GM19397 (cell line): ENCODE results near the gene BCR.
A peak's percentile ranks its signal among the peaks of the same experiment; 100 is the strongest.

ENCODE experiments used
- ATAC-seq: cut with Tn5 transposase; IDR thresholded peaks from one replicate; pipeline ENCODE4 v1.9.1; 2021; ENCODE audit warnings: mild to moderate bottlenecking, moderate library complexity; ENCODE audit not compliant: unreplicated experiment

BCR gene

DNA sequence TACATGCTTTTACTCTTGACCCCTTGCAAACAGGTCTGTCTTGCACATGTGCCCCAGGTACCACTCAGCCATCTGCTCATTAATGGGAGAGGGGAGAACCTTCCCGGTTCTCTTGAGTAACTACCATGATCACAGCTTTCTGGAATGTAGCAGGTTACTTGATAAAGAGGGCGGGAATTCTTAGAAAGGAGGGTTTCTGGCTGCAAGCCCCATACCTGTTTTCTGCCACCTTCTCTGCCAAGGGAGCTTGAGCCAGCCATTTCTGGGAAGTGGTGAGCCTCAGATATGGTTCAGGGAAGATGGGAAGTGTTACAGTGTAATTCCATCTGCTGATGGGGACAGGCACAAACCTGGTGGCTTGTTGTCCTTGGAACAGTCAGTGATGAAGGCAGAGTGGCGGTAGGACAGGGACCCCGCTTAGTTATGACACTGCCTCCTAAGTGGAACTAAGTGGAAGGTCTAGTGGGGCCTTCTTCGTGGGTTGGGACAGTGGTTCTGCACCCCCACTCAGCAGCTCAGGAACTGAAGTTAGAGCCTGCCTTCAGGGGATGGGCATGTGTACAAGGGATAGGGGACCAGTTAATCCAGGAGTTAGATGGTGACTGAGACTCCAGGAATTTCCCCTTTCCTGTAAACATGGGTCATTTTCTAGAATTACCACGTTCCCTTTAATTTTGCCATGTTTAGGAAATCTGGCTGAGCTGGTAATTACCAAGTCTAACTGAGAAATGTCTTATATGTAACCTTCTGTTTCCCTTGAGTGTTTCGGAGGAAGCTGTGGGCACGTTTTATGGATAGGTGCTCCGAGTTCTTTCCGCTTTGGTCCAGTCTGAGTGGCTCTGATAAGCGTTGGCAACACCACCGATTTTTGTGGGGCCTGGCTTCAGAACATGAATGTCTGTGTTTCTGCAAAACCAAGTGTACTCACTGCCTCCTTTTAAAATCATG, 35.3 kb downstream of the BCR start:
- no peak for ATAC-seq

DNA sequence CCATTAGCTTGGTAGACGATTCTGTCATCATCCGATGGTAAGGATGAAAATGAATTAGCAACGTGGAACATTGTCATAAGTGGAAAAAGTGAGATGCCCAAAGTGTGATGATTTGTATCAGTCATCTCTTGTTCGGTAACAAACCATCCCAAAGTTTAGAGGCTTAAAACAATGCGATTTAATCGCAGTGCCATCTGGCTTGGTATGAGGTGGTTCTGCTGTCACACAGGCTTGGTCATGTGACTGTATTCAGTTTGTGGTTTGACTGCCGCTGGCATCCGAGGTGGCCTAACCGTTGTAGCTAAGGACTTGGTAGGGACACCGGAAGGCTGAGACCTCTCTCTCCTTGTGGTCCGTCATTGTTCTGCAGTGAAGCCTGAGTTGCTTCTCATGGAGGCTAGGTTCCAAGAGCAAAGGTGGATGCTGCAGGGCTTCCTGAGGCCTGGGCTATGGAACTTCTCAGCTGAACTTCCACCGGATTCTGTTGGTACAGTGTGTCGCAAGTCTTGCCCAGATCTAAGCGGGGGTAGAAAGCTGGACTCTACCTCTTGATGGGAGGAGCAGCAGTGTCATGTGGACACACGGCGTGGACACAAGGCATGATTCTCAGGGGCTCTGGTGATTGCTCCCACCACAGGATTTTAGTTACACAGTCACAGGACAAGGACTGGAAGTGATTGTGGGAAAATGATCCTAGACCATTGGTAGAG, 36.3 kb downstream of the BCR start:
- ATAC-seq: no peak

DNA sequence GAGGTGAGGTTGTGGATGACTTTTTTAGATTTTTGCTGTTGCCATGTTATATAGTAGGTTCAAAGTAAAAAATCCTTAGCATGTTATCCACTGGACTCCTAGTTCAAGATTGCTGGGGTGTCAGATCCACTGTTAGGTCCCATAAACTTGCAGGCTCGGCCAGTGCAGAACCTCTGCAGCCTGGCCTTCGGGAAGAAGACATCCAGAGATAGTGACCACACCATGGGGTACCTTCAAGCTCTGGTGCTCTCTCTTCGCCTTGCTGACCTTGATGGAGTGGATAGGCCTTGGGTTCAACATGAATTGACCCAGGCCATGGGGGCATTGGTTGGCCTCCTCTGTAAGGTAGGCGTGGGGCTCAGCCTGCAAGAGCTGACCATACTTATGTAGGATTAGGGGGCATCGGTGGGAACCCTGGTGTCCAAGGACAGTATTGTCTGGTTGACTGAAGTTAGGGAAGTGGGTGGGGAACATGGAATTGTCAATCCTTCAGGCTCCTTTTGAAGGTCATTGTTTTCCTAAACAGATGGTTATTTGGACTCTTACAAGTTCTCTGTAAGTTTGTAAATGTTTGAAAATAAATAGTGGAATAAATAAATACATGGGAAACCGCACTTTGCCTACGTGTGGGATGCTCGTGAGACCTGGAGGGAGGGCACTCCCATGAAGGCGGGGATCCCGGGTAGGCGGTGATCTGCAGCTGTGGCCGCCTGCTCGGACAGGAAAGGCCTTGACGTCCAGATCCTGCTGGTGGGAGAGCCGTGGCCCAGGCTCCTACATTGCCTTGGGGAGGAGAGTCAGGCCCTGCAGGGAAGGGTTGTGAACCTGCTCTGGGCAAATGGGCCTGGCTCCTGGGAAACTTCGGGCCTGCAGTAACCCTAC, 37.1 kb downstream of the BCR start:
- no peak for ATAC-seq

DNA sequence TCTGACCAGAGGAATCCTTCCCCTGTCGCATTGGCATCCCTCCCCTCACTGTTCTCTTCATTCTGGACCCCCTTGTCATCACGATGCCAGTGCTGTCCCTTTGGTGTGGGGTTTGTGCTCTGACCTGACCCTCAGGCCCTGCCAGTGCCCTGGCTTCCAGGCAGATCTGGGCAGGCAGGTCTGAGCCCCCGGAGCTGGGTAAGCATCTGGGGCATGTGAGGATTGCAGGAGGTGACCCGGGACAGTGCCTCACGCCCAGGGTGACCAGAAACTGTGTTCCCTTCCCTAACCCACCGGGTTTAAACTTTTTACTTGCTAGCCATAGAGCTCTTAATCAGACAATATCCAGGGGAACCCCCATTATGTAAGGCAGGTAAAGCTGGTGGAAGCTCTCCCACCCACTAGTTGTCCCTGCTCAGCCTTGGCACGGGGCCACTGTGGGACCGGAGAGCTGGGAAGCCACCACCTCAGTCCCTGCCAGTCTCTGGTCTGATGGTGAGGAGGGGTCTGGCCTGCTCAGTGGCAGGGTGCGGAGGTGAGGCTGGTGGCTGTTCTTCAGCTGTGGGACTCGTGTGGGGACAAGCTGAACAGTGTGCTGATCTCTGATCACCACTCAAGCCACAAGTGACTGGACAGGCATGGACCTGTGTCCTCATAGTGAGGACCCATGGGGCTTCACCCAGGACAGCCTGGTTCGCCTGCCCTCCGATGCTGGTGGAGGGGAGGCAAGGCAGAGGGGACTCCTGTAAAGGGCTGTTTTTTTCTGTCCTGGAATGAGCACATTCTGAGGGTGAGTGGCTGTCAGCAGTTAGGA, 38.0 kb downstream of the BCR start:
- ATAC-seq: no peak

DNA sequence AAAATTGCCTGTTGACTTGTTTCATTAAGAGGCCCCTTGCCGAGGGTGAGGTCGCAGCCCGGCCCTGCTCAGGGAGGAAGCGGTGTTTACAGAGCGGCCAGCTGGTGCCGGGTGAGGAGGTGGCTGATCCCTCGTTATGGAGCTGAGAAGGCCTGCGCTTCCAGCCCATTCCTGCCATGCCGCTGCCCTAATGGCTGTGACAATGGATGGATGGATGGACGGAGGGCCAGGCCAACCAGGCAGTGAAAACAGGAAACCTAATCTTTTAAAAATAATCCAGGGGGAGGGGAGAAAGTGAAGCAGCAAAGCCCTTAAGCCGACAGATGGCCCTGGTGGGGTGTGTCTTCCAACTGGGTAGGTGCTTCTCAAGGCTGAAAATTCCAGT, 38.5 kb downstream of the BCR start:
- no peak for ATAC-seq

DNA sequence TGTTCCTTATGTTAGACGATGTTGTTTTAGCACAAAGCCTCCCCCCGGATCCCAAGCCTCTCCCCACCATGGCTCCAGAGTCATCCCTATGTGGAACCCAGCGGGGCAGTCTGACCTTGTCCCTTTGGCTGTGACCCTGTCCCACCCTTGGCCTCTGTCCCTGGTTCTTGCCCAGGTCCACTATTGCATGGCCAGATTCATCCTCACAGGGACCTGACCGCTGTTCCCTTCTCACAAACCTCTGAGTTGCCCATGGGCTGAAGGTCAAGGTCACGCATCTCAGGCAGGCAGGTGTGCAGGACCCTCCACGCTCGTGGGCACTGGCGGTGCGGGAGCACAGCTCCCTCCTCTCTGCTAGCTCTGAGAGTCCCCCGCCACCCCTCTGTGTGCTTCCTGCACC, 39.0 kb downstream of the BCR start:
- ATAC-seq: no peak

DNA sequence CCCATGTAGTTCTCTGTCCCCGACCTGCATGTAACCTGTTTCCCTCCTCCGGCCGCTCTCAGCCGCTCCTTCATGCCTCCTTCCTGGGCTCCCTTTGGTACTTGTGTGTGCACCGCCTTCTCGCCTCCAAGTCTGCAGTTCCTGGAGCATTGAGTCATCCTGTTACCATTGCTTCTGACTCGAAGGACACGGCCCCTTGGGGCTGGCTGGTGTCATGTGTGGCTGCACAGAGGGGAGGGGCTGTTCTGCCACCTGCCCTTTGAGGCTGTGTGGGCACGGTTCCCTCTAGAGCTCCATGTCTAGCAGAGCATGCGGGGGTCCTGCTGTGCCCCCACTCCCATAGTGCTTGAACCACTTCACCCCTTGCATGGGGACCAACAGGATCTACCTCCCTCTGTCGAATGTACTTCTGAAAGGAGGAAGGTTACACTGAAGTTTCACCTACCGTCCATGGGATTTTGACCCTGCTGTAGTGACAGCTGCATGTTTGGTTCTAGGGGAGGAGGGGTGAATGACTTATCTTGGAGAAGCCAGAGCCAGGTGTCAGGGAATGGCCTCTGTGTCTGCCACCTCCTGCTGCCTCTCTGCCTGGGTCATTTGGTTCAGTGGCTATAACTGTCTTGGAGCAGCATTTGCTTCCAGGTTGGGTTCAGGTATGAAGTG, 39.6 kb downstream of the BCR start:
- ATAC-seq: peak; percentile 52

DNA sequence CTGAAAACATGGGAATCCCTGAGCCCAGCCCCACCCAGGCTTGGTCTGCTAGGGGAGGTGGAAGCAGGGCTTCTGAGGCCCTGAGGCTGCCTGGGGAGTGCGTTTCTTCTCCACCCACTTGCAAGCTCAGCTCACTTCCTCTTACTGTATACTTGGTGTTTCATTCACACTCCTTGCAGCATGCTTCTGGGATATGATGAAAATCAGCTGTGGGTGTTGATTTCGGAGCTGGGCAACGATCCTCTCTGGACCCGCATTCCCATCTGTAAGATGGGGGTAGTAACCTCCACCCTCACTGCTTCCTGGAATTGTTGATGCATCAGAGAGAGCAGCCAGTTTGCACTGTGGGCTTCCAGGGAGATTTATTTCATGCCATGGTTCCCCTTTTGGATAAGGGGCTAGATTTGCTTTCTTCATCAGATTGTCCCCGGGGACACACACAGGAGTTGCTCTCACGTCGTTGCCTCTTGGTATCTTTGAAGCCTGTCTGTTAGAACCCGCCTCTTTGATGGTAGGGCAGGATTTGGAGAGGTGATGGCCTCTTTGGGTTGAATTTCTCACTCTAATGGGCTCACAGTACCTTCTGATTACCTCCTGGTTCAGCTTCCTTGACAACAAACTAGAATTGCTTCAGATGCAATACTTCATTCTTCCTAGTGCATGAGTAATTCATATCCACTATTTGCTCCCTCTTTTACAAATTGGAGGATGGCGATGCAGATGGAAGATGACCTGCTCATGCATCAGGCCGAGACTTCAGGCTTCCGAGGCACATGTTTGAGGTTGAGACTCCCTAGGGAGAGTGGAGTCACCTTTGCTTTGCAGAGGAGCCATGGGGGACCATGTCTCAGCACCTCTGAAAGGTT, 40.4 kb downstream of the BCR start:
- ATAC-seq: no peak

DNA sequence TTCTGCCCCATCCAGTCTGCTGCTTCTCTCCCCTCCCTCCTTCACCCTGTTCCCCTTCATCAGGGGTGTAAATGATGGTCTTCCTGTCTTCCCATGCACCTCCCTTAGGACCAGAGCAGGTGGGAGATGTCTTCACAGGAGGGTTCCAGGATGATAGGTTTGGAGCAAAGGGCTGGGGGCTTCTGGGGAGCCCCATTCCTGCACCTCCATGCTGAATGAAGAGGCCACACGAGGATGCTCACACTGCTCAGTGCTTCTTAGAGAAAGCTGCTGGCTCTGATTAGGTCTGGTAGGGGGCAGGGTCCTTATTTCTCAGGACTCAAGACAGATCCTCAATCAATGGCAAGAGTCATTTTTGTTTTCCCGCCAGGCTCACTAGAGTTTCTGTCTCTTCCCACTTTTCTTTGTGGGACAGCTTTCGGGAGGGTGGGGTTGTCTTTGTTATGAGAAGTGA, 41.1 kb downstream of the BCR start:
- no peak for ATAC-seq

DNA sequence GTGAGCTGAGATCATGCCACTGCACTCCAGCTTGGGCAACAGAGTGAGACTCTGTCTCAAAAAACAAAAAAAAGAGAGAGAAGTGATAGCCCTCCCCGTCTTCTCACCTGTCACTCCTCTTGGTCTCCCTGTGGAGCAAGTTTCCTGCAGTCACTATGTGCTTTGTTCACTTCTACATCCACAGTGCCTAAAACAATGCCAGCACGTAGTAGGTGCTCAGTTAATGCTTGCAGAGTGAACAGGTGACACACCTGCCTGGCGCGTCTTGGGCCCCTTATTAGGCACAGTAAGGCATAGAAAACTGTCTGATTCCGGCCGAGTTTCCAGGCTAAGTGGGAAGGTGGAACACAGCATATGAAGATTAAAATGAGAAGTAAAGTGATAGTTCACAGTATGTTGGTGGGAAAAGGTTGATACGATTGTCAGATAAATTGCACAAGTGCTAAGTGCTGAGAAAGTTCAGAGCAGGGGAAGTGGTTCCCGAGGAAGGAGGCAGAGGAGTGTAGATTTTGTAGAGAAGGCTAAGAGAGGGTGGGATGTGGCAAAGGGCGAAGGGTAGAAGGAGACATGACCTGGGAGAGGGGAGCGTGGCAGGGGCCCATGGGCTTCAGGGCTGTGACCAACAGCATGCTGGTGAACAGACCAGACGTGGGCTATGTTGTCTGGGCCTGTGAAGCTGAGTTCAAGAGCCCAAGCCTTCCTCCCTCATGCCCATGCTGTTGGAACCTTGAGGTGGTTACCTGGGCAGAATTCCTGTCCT, 41.9 kb downstream of the BCR start:
- no peak for ATAC-seq

DNA sequence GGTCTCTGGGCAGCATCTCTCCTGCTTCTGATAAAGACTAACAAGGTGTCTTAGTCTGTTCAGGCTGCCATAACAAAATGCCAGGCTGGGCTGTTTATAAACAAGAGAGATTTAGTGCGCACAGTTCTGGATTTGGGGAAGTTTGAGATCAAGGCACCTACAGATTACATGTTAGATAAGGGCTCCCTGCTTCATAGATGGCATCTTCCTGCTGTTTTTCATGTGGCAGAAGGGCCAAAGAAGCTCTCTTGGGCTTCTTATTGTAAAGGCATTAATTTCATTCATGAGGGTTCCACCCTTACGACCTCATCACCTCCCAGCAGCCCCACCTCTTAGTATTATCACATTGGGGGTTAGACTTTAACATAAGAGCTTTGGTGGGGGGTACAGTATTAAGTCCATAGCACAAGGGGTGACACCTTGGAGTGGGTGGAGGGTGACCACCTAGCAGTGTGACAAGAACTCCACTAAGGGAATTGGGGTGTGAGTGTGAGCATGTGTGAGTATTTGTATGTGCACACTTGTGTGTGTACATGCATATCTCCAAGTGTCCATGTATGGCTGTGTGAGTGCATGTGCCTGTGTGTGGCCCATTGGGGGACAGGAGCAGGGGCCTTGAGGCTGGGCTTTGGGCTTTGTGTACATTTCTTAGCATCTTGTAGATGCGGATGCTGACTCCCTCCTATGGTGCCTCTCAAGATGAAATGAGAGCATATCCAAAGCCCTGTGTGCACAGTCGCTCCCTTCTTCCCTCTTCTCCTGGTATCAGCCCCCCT, 42.7 kb downstream of the BCR start:
- no peak for ATAC-seq

DNA sequence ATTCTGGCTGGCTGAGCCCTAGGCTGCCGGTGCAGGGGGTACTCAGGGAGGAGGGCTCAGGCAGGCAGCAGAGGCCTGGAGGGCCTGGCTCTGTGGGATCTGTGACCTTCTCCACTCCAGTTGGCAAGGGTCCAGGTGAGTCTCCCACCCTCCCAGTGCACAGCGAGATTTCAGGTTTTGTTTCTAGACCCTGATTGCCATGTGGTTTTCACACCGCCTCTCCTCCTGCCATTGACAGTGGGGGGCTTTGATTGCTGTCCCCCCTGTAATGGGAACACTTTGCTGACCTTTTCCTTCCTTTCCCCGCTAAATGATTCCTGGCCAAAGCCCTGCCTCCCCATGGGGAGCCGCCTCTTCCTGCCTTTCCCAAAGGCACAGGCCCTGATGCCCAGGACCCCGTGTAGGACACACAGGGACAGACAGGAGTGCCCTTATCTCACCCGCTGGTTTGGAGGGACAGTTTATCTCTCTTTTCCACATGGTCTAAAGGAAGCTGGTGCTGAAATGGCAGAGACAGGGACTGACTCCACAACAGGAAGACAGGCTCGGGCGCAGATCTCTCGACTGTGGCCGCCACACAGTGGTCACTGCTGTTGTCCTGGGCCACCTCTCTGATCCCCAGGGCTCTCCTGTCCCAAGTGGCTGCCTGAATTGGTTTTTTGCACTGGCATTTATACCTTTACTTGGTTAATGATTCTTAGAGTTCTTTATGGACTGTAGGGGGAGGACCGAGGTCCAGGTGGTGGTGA, 43.4 kb downstream of the BCR start:
- no peak for ATAC-seq

DNA sequence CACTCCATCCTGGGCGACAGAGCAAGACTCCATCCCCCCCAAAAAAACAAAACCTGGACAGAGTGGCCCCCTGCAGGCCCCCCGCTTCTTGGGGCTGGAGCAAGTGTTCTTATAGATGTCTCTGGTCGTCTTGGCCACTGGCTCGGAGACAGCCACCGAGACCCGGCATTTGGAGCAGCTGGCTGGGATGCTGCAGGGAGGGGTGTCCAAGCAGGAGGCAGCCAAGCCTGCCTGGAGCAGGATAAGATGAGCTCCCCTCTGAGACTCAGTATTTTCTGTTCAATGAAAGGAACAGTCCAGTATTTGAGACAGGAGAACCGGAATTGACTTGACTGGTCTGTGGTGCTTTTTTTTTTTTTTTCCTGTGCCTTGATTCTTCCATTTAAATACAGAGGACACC, 44.5 kb downstream of the BCR start:
- ATAC-seq: no peak

DNA sequence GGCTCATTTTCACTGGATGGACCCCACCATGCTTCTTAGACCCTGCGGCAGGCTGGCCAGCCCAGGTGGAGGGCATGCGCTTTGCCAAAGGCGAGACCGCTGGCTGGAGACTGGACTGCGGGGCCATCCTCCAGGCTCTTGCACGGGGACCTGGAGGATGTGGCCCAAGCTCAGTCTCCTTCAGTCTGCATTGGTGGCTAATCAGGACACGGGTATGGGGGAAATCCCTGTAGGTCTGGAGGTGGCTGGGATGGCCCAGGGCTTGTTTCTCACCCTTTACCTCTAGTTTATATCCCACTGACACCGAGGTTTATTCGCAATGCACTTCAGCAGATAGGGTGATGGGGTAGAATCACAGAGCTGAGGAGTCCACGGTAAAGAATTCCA, 45.0 kb downstream of the BCR start:
- ATAC-seq: no peak

DNA sequence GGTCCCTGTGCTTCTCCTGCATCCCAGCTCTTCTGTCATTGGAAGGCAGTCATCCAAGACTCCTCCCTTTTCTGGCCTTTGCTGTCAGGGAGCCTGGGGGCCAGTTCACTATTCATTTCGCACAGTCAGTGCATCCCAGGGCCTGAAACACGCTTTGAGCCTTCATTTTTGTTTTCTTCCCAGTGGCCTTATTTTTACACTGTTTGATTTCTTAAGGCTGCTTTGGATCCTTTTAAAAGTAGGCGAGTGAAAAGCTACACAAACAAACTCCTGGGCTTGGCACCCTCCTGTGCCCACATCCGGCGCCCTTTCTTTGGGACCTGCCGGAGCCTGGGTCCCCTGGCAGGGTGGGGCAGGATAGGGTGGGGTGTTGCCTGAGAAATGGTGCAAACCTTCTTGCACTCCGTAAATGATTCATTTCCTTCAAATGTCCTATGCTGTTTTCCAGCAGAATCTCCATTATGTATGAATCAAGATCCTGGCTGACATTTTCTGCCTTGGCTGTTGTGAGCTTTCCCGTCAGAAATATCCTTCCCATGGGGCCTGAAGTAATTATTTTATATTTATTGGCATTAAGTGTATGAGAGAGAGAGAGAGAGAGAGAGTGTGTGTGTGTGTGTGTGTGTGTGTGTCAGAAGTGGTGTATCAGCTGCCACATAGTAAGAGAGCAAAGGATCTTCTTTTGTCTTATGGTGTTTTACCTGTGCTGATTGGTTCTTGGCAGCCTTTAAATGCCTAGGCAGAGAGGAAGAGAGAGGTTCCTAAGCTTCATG, 45.6 kb downstream of the BCR start:
- ATAC-seq: no peak

DNA sequence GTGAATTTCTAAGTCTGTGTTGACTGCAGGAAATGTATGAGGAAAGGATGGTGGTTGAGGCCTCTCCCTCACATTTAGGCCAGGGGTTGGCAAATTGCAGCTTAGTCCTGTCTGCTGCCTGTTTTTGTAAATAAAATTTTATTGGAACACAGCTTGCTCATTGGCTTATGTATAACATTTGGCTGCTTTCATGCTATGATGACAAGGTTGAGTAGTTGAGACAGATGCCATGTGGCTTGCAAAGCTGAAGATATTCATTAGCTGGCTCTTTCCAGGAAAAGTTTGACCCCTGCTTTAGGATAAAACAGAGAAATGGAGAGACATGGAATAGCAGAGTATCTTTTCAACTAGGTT, 46.2 kb downstream of the BCR start:
- ATAC-seq: no peak
